ENCODE results near the gene DCTPP1. TPM values are rescaled to one million over a fixed set of nuclear protein-coding genes. Genes with fewer than 3 reads are reported as not detected.

The DCTPP1 gene
- total and polyA plus RNA-seq, 9 of the 15 experiments (the other 6 are each of a cell fraction or from before 2014, with no cell fraction given): 45.0 to 132 (median 80.6) TPM

DNA sequence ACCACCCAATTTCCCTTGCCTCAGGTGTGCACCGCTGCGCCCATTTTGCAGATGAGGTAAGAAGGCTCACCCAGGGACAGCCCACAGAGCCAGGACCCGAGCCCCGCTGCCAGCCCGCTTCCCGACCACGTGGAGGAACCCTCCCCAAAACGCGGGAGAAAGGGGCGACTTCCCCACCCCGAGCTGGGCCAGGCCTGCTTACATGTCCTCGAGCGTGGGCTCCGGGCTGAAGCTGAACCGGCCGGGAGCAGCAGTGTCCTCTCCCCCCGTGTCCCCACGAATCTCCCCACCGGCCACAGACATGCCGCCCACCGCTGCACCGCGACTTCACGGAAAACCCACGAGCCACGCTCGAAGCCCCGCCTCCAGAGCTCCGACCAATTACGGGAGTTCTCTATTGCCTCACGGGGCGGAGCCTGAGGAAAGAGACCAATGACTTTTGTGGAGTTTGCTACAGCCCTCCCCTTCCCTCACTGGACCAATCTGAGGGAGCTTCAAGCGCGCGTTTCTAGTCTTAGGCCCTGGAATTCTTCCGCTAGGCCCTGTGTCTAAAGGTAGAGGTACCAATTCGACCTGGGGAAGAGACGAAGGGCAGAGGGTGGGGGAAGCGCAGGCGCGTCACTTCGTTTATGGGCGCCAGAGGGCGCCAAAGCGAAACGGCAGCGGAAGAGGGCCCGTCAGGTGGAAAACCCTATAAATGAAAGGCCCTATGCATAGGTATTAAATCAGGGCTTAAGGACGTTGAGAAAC is at the start of gene DCTPP1 (continued):
- TF ChIP-seq CHD2 (IDR thresholded peaks at IDR 0.05; ENCODE audit: low read depth, low read length) (peak; percentile 73; the same call in 1 of the 2 replicates), ZFP36 (IDR thresholded peaks at IDR 0.05; ENCODE audit: low read depth, low read length, partially characterized antibody) (no peak), RNF2 (IDR thresholded peaks at IDR 0.05) (peak; percentile 82; the same call in 1 of the 2 replicates), BCOR (IDR thresholded peaks at IDR 0.05) (peak; percentile 73), ZNF3 (CRISPR knock-in tag; IDR thresholded peaks at IDR 0.05) (no peak), ZSCAN29 (IDR thresholded peaks at IDR 0.05) (no peak), GABPA (tag; conservative IDR thresholded peaks at IDR 0.05; ENCODE audit: low read depth) (peak; percentile 59), CBFA2T3 (IDR thresholded peaks at IDR 0.05) (no peak), DDX20 (tag; IDR thresholded peaks at IDR 0.05; ENCODE audit: low read depth) (no peak), CTBP1 (IDR thresholded peaks at IDR 0.05; ENCODE audit: borderline replicate concordance) (peak; percentile 94), ETV6 (IDR thresholded peaks at IDR 0.05; ENCODE audit: borderline replicate concordance in 1 of 2, low read depth in 2 of 2, low read length in 1 of 2) (no peak), ETV6 (CRISPR knock-in tag; IDR thresholded peaks at IDR 0.05; ENCODE audit: borderline replicate concordance) (no peak), HSF4 (CRISPR knock-in tag; IDR thresholded peaks at IDR 0.05; ENCODE audit: borderline replicate concordance) (0 out of 2 replicates have a peak, but pooled peaks have one; percentile 39)
- TF ChIP-seq, protein P1, sequence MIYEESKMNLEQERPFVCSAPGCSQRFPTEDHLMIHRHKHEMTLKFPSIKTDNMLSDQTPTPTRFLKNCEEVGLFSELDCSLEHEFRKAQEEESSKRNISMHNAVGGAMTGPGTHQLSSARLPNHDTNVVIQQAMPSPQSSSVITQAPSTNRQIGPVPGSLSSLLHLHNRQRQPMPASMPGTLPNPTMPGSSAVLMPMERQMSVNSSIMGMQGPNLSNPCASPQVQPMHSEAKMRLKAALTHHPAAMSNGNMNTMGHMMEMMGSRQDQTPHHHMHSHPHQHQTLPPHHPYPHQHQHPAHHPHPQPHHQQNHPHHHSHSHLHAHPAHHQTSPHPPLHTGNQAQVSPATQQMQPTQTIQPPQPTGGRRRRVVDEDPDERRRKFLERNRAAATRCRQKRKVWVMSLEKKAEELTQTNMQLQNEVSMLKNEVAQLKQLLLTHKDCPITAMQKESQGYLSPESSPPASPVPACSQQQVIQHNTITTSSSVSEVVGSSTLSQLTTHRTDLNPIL (CRISPR knock-in tag; IDR thresholded peaks at IDR 0.05): no peak
- TF ChIP-seq, protein P2, sequence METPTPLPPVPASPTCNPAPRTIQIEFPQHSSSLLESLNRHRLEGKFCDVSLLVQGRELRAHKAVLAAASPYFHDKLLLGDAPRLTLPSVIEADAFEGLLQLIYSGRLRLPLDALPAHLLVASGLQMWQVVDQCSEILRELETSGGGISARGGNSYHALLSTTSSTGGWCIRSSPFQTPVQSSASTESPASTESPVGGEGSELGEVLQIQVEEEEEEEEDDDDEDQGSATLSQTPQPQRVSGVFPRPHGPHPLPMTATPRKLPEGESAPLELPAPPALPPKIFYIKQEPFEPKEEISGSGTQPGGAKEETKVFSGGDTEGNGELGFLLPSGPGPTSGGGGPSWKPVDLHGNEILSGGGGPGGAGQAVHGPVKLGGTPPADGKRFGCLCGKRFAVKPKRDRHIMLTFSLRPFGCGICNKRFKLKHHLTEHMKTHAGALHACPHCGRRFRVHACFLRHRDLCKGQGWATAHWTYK (CRISPR knock-in tag; IDR thresholded peaks at IDR 0.05): no peak
- TF ChIP-seq, protein P3, sequence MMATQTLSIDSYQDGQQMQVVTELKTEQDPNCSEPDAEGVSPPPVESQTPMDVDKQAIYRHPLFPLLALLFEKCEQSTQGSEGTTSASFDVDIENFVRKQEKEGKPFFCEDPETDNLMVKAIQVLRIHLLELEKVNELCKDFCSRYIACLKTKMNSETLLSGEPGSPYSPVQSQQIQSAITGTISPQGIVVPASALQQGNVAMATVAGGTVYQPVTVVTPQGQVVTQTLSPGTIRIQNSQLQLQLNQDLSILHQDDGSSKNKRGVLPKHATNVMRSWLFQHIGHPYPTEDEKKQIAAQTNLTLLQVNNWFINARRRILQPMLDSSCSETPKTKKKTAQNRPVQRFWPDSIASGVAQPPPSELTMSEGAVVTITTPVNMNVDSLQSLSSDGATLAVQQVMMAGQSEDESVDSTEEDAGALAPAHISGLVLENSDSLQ (IDR thresholded peaks at IDR 0.05): no peak; the same call in 1 of the 2 replicates
- TF ChIP-seq, protein P4, sequence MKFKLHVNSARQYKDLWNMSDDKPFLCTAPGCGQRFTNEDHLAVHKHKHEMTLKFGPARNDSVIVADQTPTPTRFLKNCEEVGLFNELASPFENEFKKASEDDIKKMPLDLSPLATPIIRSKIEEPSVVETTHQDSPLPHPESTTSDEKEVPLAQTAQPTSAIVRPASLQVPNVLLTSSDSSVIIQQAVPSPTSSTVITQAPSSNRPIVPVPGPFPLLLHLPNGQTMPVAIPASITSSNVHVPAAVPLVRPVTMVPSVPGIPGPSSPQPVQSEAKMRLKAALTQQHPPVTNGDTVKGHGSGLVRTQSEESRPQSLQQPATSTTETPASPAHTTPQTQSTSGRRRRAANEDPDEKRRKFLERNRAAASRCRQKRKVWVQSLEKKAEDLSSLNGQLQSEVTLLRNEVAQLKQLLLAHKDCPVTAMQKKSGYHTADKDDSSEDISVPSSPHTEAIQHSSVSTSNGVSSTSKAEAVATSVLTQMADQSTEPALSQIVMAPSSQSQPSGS (CRISPR knock-in tag; IDR thresholded peaks at IDR 0.05): no peak
- TF ChIP-seq, protein P5, sequence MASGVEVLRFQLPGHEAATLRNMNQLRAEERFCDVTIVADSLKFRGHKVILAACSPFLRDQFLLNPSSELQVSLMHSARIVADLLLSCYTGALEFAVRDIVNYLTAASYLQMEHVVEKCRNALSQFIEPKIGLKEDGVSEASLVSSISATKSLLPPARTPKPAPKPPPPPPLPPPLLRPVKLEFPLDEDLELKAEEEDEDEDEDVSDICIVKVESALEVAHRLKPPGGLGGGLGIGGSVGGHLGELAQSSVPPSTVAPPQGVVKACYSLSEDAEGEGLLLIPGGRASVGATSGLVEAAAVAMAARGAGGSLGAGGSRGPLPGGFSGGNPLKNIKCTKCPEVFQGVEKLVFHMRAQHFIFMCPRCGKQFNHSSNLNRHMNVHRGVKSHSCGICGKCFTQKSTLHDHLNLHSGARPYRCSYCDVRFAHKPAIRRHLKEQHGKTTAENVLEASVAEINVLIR (CRISPR knock-in tag; IDR thresholded peaks at IDR 0.05): peak; percentile 24; the same call in 1 of the 2 replicates

All from K562 (cell line).